SK-N-SH treated with all-trans-retinoic acid at 6 μM for 48 hours (cell line): ENCODE results near the gene ZNF135.

Source experiments
- ATAC-seq: fragments of 200-7000 bp; cut with Tn5 transposase; 3 replicates; pipeline ENCODE4 v1.9.1; 2020; ENCODE audit warnings: mild to moderate bottlenecking, moderate library complexity
- ARNTL ChIP-seq: fragments of 450-650 bp; formaldehyde crosslinking; IDR thresholded peaks from 2 replicates; pipeline ENCODE4 v1.5.0; 2020; ENCODE audit warnings: low read depth, mild to moderate bottlenecking, moderate library complexity, borderline replicate concordance
- BACH2 ChIP-seq: fragments of 250-450 bp; sonication (Bioruptor Pico); IDR thresholded peaks from 2 replicates; pipeline ENCODE4 v1.9.0; 2021; ENCODE audit warnings: mild to moderate bottlenecking, borderline replicate concordance
- CREB5 ChIP-seq: fragments of 250-450 bp; sonication (Bioruptor Pico); IDR thresholded peaks from 2 replicates; pipeline ENCODE4 v1.5.1; 2020; ENCODE audit warnings: low read depth, mild to moderate bottlenecking, moderate library complexity
- CSDC2 ChIP-seq: fragments of 250-450 bp; sonication (Bioruptor Pico); IDR thresholded peaks from 2 replicates; pipeline ENCODE4 v1.5.0; 2020; ENCODE audit warnings: mild to moderate bottlenecking, moderate library complexity
- GLIS3 ChIP-seq: fragments of 250-450 bp; sonication (Bioruptor Pico); IDR thresholded peaks from 2 replicates; pipeline ENCODE4 v1.5.0; 2020; ENCODE audit warnings: mild to moderate bottlenecking, moderate library complexity
- ISL1 ChIP-seq: fragments of 250-450 bp; sonication (Bioruptor Pico); IDR thresholded peaks from 2 replicates; pipeline ENCODE4 v2.1.2; 2022; ENCODE audit warnings: mild to moderate bottlenecking, moderate library complexity
- OSR1 ChIP-seq: fragments of 250-450 bp; sonication (Bioruptor Pico); IDR thresholded peaks from 2 replicates; pipeline ENCODE4 v1.8.0; 2022; ENCODE audit warnings: moderate library complexity, mild to moderate bottlenecking, inconsistent platforms
- PATZ1 ChIP-seq: fragments of 250-450 bp; sonication (Bioruptor Pico); IDR thresholded peaks from 2 replicates; pipeline ENCODE4 v1.8.0; 2020; ENCODE audit warnings: mild to moderate bottlenecking, moderate library complexity, borderline replicate concordance
- POU6F1 ChIP-seq: fragments of 250-450 bp; sonication (Bioruptor Pico); IDR thresholded peaks from 2 replicates; pipeline ENCODE4 v1.8.0; 2021; ENCODE audit warnings: low read depth, mild to moderate bottlenecking, moderate library complexity, borderline replicate concordance
- PPARA ChIP-seq: fragments of 250-450 bp; sonication (Bioruptor Pico); IDR thresholded peaks from 2 replicates; pipeline ENCODE4 v1.5.0; 2020; ENCODE audit warnings: mild to moderate bottlenecking, borderline replicate concordance
- RARB ChIP-seq: fragments of 250-450 bp; sonication (Bioruptor Pico); IDR thresholded peaks from 2 replicates; pipeline ENCODE4 v1.8.0; 2021; ENCODE audit warnings: mild to moderate bottlenecking, moderate library complexity
- SNAI2 ChIP-seq: fragments of 250-450 bp; sonication (Bioruptor Pico); IDR thresholded peaks from 2 replicates; pipeline ENCODE4 v1.5.0; 2020; ENCODE audit warnings: mild to moderate bottlenecking, moderate library complexity
- TCF4 ChIP-seq: fragments of 250-450 bp; sonication (Bioruptor Pico); IDR thresholded peaks from 2 replicates; pipeline ENCODE4 v1.8.0; 2021; ENCODE audit warnings: mild to moderate bottlenecking, moderate library complexity, borderline replicate concordance
- TOX ChIP-seq: fragments of 250-450 bp; sonication (Bioruptor Pico); IDR thresholded peaks from 2 replicates; pipeline ENCODE4 v1.8.0; 2021; ENCODE audit warnings: mild to moderate bottlenecking, moderate library complexity, borderline replicate concordance
- TSHZ2 ChIP-seq: fragments of 250-450 bp; sonication (Bioruptor Pico); IDR thresholded peaks from 2 replicates; pipeline ENCODE4 v1.5.0; 2020; ENCODE audit warnings: mild to moderate bottlenecking, moderate library complexity
- ZC3H10 ChIP-seq: fragments of 250-450 bp; sonication (Bioruptor Pico); IDR thresholded peaks from 2 replicates; pipeline ENCODE4 v1.5.1; 2021; ENCODE audit warnings: mild to moderate bottlenecking, moderate library complexity
- ZFP3 ChIP-seq: fragments of 250-450 bp; sonication (Bioruptor Pico); IDR thresholded peaks from 2 replicates; pipeline ENCODE4 v1.5.0; 2020; ENCODE audit warnings: mild to moderate bottlenecking, moderate library complexity
- ZFP30 ChIP-seq: fragments of 450-650 bp; formaldehyde crosslinking; IDR thresholded peaks from 2 replicates; pipeline ENCODE4 v1.5.0; 2022; ENCODE audit warnings: mild to moderate bottlenecking, moderate library complexity
- ZNF565 ChIP-seq: fragments of 450-650 bp; formaldehyde crosslinking; conservative IDR thresholded peaks from 2 replicates; pipeline ENCODE4 v1.5.0; 2020; ENCODE audit warnings: low read depth, mild to moderate bottlenecking, moderate library complexity
- ZNF70 ChIP-seq: fragments of 450-650 bp; formaldehyde crosslinking; IDR thresholded peaks from 2 replicates; pipeline ENCODE4 v1.5.0; 2020; ENCODE audit warnings: mild to moderate bottlenecking, moderate library complexity
- ZNF8 ChIP-seq: fragments of 450-650 bp; formaldehyde crosslinking; IDR thresholded peaks from 2 replicates; pipeline ENCODE4 v1.5.0; 2020; ENCODE audit warnings: mild to moderate bottlenecking, moderate library complexity

Gene ZNF135

GRCh38 chr19:58047672-58048071, 11.4 kb upstream of the ZNF135 start:
- TF ChIP-seq ZNF8 (CRISPR knock-in tag) (no peak), OSR1 (CRISPR knock-in tag) (no peak), ZNF565 (CRISPR knock-in tag) (no peak), ZFP30 (CRISPR knock-in tag) (no peak), ZFP3 (no peak), GLIS3 (CRISPR knock-in tag) (no peak)

GRCh38 chr19:58052256-58052655, 6.8 kb upstream of the ZNF135 start:
- no peak for ATAC-seq
- TF ChIP-seq ARNTL (CRISPR knock-in tag) (no peak), RARB (no peak), PPARA (CRISPR knock-in tag) (no peak), ZFP3 (no peak), TCF4 (CRISPR knock-in tag) (no peak), ZNF565 (CRISPR knock-in tag) (no peak), PATZ1 (CRISPR knock-in tag) (no peak), OSR1 (CRISPR knock-in tag) (no peak), ZFP30 (CRISPR knock-in tag) (no peak), ZC3H10 (no peak), CSDC2 (no peak), GLIS3 (CRISPR knock-in tag) (no peak), CREB5 (CRISPR knock-in tag) (no peak), TSHZ2 (CRISPR knock-in tag) (no peak)

More at GRCh38 chr19:58047672-58048071, 11.4 kb upstream of the ZNF135 start:
- ATAC-seq = no peak

- ATAC-seq = no peak
- TF ChIP-seq ZNF70 = no peak
- TF ChIP-seq PPARA (CRISPR knock-in tag) = no peak
- no peak for TF ChIP-seq BACH2 (CRISPR knock-in tag)
- no peak for TF ChIP-seq ZC3H10
- TF ChIP-seq, all 23 proteins: peak for 0
Measured at GRCh38 chr19:58053480-58054156, 5.5 kb upstream of the ZNF135 start.

GRCh38 chr19:58054901-58055874, 3.9 kb upstream of the ZNF135 start:
- ATAC-seq = no peak
- no peak for TF ChIP-seq CSDC2
- TF ChIP-seq ZFP30 (CRISPR knock-in tag) = no peak
- no peak for TF ChIP-seq ZNF565 (CRISPR knock-in tag)
- no peak for TF ChIP-seq GLIS3 (CRISPR knock-in tag)

GRCh38 chr19:58056261-58056660, 2.8 kb upstream of the ZNF135 start:
- TF ChIP-seq BACH2 (CRISPR knock-in tag) = no peak
- TF ChIP-seq ZNF70 = no peak
- TF ChIP-seq TOX (CRISPR knock-in tag) = no peak
- no peak for TF ChIP-seq ZNF8 (CRISPR knock-in tag)
- TF ChIP-seq ZC3H10 = no peak
- TF ChIP-seq POU6F1 (CRISPR knock-in tag) = no peak
- no peak for TF ChIP-seq ISL1 (CRISPR knock-in tag)
- no peak for TF ChIP-seq ARNTL (CRISPR knock-in tag)
- no peak for TF ChIP-seq CSDC2
- no peak for TF ChIP-seq CREB5 (CRISPR knock-in tag)
- no peak for TF ChIP-seq ZFP3
- no peak for TF ChIP-seq OSR1 (CRISPR knock-in tag)
- TF ChIP-seq GLIS3 (CRISPR knock-in tag) = no peak
- TF ChIP-seq ZFP30 (CRISPR knock-in tag) = no peak
- no peak for TF ChIP-seq SNAI2 (CRISPR knock-in tag)
- ATAC-seq = no peak
